MM.1S (cell line): ENCODE measurements around the gene TRMT1.

Source experiments
- DNase-seq: peaks from one replicate; pipeline ENCODE4 v3.0.0-alpha.2; 2015
- H2AFZ ChIP-seq: fragments of 300-600 bp; sonication (generic); 2 replicates; pipeline ENCODE4 v1.6.0; 2016; ENCODE audit warnings: antibody characterized with exemption, low read length
- H3F3A ChIP-seq: fragments of 300-600 bp; sonication (generic); 2 replicates; pipeline ENCODE4 v1.6.1; 2016; ENCODE audit warnings: mild to moderate bottlenecking, antibody characterized with exemption, low read length, moderate library complexity, mixed read lengths; ENCODE audit not compliant: insufficient read depth
- H3K27ac ChIP-seq: fragments of 300-600 bp; sonication (generic); 2 replicates; pipeline ENCODE4 v1.5.1; 2016; ENCODE audit warnings: mild to moderate bottlenecking, low read length
- H3K27me3 ChIP-seq: fragments of 300-600 bp; sonication (generic); replicated peaks from 2 replicates; pipeline ENCODE4 v1.6.0; 2016; ENCODE audit warnings: low read length; ENCODE audit not compliant: insufficient read depth
- H3K36me3 ChIP-seq: fragments of 300-600 bp; sonication (generic); replicated peaks from 2 replicates; pipeline ENCODE4 v1.6.1; 2016; ENCODE audit warnings: mild to moderate bottlenecking, low read length, mixed read lengths; ENCODE audit not compliant: insufficient read depth
- H3K4me1 ChIP-seq: fragments of 300-600 bp; sonication (generic); 2 replicates; pipeline ENCODE4 v1.6.1; 2016; ENCODE audit warnings: low read length, mixed read lengths
- H3K4me2 ChIP-seq: fragments of 300-600 bp; sonication (generic); 2 replicates; pipeline ENCODE4 v1.6.0; 2016; ENCODE audit warnings: low read depth, low read length
- H3K4me3 ChIP-seq: fragments of 300-600 bp; sonication (generic); 2 replicates; pipeline ENCODE4 v1.5.1; 2016; ENCODE audit warnings: low read length, mixed read lengths
- H3K79me2 ChIP-seq: fragments of 300-600 bp; sonication (generic); 2 replicates; pipeline ENCODE4 v1.6.1; 2016; ENCODE audit warnings: mixed run types, low read length, mixed read lengths
- H3K9ac ChIP-seq: fragments of 300-600 bp; sonication (generic); 2 replicates; pipeline ENCODE4 v1.6.1; 2016; ENCODE audit warnings: low read length, mixed read lengths
- H3K9me2 ChIP-seq: fragments of 300-600 bp; sonication (generic); replicated peaks from 2 replicates; pipeline ENCODE4 v1.6.1; 2016; ENCODE audit warnings: mild to moderate bottlenecking, low read length, mixed read lengths; ENCODE audit not compliant: insufficient read depth
- H3K9me3 ChIP-seq: fragments of 300-600 bp; sonication (generic); replicated peaks from 2 replicates; pipeline ENCODE4 v1.6.1; 2016; ENCODE audit warnings: mild to moderate bottlenecking, low read length, mixed read lengths; ENCODE audit not compliant: insufficient read depth
- H4K20me1 ChIP-seq: fragments of 300-600 bp; sonication (generic); 2 replicates; pipeline ENCODE4 v1.6.1; 2016; ENCODE audit warnings: mild to moderate bottlenecking, low read length, moderate library complexity, mixed read lengths; ENCODE audit not compliant: insufficient read depth
- CTCF ChIP-seq: fragments of 300-600 bp; sonication (generic); IDR thresholded peaks from 2 replicates; pipeline ENCODE4 v1.5.1; 2016; ENCODE audit warnings: antibody characterized with exemption, low read length, mixed read lengths
- EZH2 ChIP-seq: fragments of 300-600 bp; sonication (generic); optimal IDR thresholded peaks from 2 replicates; pipeline ENCODE3; 2017; ENCODE audit warnings: low read depth, mild to moderate bottlenecking, antibody characterized with exemption, low read length, mixed read lengths
- EZH2phosphoT487 ChIP-seq: fragments of 300-600 bp; sonication (generic); IDR thresholded peaks from 2 replicates; pipeline ENCODE4 v1.6.1; 2018; ENCODE audit warnings: antibody characterized with exemption, low read length

The TRMT1 gene

DNA sequence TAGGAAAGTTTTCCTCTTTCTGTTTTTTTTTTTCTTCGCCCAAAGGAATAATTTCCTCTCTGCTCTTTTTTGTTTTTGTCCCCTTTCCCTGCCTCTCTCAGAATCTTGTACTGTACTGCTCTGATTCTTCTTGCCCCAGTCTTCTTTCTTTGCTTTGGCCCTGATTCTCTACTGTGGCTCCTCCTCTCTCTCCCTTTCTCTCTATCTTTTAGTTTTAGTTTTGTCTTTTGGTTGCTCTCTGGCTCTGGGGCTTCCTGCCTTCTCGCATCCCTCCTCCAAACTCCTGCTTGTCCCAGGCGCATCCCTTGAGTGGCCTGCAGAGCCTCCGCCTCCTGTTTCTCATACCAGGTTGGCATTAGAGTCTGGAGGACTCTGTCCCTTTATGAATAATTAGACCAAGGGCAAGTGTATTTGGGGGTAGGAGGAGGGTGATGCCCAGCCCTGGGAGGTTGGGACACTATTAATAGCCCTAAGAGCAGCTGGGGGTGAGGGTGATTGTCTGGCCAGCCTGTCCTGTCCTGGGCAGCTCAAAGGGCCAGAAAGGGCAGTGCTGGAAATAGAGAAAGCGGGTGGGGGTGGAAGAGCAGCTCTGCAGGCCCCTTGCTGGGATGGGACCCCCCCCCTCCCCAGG, 53.0 kb downstream of the TRMT1 start:
- H3K36me3 ChIP-seq, result no peaks in the 10 kb centered on the region

DNA sequence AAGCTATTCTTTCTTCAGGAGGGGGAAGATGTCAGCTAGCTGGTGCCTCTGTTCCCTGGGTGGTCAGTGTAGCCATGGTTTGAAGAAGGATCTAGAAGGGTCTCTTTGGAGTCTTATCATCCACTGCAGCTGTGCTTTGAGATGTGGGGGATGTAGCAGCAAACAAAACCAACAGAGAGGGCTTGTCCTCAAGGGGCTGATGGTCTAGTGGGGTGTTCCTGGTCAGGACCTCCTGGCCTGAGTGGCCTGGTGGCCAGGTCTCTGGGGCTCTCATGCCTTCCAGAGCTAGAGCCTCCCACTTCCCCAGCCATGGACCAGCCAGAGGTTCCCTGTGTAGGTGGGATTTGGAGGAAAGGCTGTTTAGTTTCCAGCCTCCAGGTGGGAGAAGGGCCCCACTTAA, 54.2 kb downstream of the TRMT1 start:
- TF ChIP-seq EZH2phosphoT487 (no peak), EZH2 (no peak), CTCF (no peak)
- Histone ChIP-seq H3K27me3 (peaks cover 31% of the 10 kb centered on the region), H3K9ac (no peak overlapping the region), H3K4me2 (no peak overlapping the region), H2AFZ (no peak overlapping the region), H3K4me3 (no peak overlapping the region), H4K20me1 (no peaks in the 10 kb centered on the region), H3F3A (no peaks in the 10 kb centered on the region), H3K9me3 (no peaks in the 10 kb centered on the region), H3K4me1 (no peaks in the 10 kb centered on the region), H3K27ac (no peak overlapping the region), H3K9me2 (no peaks in the 10 kb centered on the region), H3K36me3 (no peaks in the 10 kb centered on the region), H3K79me2 (no peaks in the 10 kb centered on the region)
- DNase-seq, result no peak

More for the DNA sequence above, 53.0 kb downstream of the TRMT1 start:
- Histone ChIP-seq H3K27me3 (peaks cover 35% of the 10 kb centered on the region), H3F3A (no peaks in the 10 kb centered on the region), H3K4me2 (no peak overlapping the region), H2AFZ (no peak overlapping the region), H4K20me1 (no peaks in the 10 kb centered on the region), H3K27ac (no peak overlapping the region), H3K9me3 (no peaks in the 10 kb centered on the region), H3K4me3 (no peak overlapping the region), H3K9ac (no peak overlapping the region), H3K79me2 (no peaks in the 10 kb centered on the region), H3K4me1 (no peaks in the 10 kb centered on the region), H3K9me2 (no peaks in the 10 kb centered on the region)
- no peak for TF ChIP-seq CTCF
- no peak for TF ChIP-seq EZH2phosphoT487
- TF ChIP-seq EZH2, result no peak
- no peak for DNase-seq

DNA sequence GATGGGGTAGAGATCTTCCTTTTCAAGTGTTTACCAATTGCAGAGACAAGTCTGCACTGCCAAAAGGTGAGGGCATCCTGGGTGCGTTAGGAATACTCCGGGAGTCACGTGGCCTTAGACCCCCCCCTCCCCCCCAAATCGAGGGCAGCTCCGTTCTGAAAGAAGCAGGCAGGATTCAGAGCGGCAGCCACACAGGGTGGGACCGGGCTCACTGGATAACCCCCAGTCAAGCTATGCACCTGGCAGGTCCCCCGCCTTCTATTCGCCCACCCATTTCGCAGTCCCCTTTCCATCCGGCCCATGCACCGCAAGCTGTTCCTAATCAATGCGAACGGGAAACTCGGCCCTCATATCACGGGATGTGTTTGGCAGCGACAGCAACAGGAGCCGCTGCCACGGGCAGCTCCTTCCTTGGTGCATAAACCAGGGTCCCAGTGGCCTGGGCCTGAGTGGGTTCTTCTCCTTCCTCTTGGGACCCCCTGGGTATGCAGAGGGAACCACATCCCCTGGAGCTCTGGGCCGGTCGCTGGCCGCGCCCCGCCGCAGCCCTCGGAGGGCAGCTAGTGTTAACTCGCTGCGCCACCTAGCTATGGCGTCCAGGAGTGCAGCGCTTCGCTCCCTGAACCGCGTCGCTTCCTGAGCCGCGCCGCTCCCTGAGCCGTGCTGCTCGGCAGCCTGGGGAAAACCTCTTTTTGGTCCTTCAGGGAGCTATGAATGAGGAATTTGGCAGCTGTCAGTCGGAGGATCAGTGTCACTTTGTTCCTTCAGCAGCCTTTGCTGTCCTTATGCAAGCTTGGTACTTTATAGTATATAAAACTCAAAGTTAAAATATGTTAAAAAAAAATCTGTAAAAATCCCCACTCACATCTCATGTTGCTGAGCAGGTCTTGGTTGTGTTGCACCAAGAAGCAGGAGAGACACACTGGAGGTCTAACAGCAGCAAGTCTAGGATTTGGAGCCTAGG, 55.3 kb downstream of the TRMT1 start:
- H3K36me3 ChIP-seq, result no peaks in the 10 kb centered on the region
- no peaks in the 10 kb centered on the region for H3K9me2 ChIP-seq
- H3K4me2 ChIP-seq, result peak overlapping the region; percentile 97
- no peaks in the 10 kb centered on the region for H3F3A ChIP-seq
- peak; percentile 91 for TF ChIP-seq CTCF
- TF ChIP-seq EZH2, result no peak
- H3K9ac ChIP-seq, result no peak overlapping the region
- H3K4me1 ChIP-seq, result no peaks in the 10 kb centered on the region
- H3K27me3 ChIP-seq, result peaks cover 37% of the 10 kb centered on the region
- no peaks in the 10 kb centered on the region for H3K79me2 ChIP-seq
- peak; percentile 69 for DNase-seq
- H3K9me3 ChIP-seq, result no peaks in the 10 kb centered on the region
- H3K27ac ChIP-seq, result no peak overlapping the region
- no peaks in the 10 kb centered on the region for H4K20me1 ChIP-seq
- peak overlapping the region; percentile 57 for H3K4me3 ChIP-seq
- peak overlapping the region; percentile 84 for H2AFZ ChIP-seq
